Measurements from ENCODE around the gene DPYSL4.

DPYSL4 gene

DNA sequence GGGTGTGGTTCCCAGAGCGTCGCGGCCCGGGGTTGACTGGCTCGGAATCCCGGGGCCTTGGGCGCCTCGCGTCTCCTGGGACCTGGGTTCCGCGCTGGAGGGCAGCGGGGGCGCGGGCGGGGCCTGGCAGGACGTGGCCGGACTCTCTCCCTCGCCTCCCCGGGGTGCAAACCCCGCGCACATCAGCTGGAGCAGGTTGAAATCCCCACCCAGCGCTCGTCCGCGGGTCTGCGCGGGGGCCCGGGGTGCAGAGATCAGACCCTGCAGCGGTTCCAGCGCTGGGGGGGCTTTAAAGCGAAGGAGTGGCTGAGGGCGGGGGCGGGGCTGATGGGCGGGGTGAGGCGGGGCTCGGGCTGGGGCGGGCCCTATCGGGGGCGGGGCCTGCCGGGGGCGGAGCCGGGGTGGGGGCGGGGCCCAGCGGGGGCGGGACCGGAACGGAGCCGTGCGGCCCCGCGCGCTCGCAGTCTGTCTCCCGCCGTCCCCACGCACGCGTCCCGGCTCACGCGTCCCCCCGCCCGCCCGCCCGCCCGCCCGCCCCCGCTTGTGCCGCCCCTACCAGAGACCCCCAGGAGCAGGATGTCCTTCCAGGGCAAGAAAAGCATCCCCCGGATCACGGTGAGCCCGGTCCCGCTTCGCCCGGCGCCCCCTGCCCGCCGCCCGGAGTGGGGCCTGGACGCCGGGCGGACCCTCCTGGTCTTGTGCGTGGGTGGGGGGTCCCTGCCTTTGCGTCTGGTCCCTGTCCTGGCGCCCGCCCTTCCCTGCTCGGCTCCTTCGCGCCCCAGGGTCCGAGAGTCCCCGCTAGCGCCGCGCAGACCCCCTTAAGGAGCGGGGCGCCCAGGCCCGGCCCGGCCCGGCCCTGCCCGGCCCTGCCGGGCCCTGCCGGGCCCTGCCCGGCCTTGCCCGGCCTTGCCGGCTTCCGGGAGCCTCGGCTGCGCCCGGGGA is at the start of gene DPYSL4:
Gene DPYSL4, plus strand, starts transcription at position 461 of the 942 bp plus-strand sequence. Its CDS starts 116 bp downstream, at position 577.
- TF ChIP-seq, protein P1, sequence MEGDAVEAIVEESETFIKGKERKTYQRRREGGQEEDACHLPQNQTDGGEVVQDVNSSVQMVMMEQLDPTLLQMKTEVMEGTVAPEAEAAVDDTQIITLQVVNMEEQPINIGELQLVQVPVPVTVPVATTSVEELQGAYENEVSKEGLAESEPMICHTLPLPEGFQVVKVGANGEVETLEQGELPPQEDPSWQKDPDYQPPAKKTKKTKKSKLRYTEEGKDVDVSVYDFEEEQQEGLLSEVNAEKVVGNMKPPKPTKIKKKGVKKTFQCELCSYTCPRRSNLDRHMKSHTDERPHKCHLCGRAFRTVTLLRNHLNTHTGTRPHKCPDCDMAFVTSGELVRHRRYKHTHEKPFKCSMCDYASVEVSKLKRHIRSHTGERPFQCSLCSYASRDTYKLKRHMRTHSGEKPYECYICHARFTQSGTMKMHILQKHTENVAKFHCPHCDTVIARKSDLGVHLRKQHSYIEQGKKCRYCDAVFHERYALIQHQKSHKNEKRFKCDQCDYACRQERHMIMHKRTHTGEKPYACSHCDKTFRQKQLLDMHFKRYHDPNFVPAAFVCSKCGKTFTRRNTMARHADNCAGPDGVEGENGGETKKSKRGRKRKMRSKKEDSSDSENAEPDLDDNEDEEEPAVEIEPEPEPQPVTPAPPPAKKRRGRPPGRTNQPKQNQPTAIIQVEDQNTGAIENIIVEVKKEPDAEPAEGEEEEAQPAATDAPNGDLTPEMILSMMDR (IDR thresholded peaks at IDR 0.05; ENCODE audit: insufficient read depth, low read depth, low read length, missing control alignments) = no peak
- no peak for DNase-seq (ENCODE audit: low read depth)
- H3K4me3 ChIP-seq (ENCODE audit: low read length) = no peak within 1 kb of the TSS

DNA sequence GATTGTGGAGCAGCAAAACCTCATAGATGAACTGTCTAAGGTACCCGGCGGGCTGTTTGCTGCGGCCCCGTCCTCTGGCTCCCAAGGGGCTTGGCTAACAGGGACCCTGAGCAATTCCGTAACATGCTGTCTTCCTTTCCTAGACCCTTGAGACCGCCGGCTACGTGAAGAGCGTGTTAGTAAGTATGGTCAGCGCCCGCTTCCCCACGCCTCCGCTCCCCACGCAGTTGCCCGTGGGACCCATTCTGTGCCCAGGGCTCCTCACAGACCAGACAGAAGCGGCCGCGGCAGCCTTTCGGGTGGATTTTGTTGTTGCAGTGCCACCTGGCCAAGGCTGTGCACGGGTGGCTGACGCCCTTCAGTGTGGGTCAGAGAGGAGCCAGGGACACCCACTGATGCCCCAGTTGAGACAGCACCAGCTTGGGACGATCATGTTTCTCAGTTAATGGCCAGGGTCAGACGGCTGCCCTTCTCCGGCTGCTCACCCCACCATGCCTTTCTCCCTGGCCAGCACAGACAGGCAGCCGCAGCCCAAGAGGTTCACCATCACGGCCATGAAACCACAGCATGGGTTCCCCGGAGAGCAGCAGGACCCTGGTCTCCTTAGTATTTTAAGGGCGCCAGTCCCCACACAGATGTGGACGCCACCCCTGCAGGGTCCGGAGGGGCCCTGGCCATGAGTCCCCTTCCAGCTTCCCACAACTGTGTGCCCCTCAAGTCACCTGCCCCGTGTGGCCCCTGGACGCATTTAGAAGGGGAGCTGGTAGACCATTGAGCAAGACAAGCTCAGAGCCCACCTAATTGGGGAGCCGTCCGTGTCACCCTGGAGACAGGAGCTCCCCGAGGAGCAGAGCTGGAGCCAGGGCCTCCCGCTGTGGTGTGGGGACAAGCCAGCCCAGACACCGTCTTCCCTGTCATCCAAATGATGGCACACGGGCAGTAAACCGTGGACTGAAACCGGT is 49.4 kb upstream of the DPYSL4 start:
- DNase-seq (ENCODE audit: low read depth) = no peak
- no peak overlapping the region for H3K4me3 ChIP-seq (ENCODE audit: low read length)
- TF ChIP-seq, protein P1 (IDR thresholded peaks at IDR 0.05; ENCODE audit: insufficient read depth, low read depth, low read length, missing control alignments) = no peak

DNA sequence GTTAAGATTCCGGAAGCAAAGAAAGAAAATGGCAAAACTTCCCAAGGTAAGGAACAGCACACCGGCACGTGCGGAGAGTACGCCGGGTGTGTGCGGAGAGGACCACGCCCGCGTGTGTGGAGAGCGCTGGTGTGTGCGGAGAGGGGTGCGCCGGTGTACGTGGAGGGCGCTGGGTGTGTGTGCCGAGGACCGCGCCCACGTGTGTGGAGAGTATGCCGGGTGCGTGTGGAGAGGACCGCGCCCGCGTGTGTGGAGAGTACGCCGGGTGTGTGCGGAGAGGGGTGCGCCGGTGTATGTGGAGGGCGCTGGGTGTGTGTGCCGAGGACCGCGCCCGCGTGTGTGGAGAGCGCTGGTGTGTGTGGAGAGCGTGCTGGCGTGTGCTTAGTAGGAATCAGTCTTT is 48.6 kb upstream of the DPYSL4 start:
- no peak for DNase-seq (ENCODE audit: low read depth)
- H3K4me3 ChIP-seq (ENCODE audit: low read length) = no peak overlapping the region
- TF ChIP-seq, protein P1 (IDR thresholded peaks at IDR 0.05; ENCODE audit: insufficient read depth, low read depth, low read length, missing control alignments) = no peak

DNA sequence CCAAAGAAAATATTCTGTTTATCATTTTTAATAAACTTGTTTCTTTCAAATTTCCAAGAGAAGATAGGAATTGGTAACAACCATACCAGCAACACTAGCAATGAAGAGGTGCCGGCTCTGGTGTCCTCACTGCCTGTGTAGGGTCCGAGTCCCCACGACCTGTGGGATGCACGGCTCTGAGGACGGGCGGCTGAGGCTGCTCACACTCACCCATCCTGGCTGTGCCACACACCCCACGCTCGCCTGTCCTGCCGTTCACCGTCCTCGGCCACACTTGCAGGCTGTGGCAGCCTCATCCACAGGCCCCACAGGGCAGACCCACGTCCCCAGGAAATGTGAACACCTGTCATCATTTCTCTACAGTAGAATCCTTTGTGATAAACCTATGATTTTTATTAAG is 48.2 kb upstream of the DPYSL4 start:
- no peak overlapping the region for H3K4me3 ChIP-seq (ENCODE audit: low read length)
- no peak for DNase-seq (ENCODE audit: low read depth)
- TF ChIP-seq, protein P1 (IDR thresholded peaks at IDR 0.05; ENCODE audit: insufficient read depth, low read depth, low read length, missing control alignments) = no peak

- H3K4me3 ChIP-seq (ENCODE audit: low read length) = no peak overlapping the region
- TF ChIP-seq, protein P1 (IDR thresholded peaks at IDR 0.05; ENCODE audit: insufficient read depth, low read depth, low read length, missing control alignments) = no peak
- no peak for DNase-seq (ENCODE audit: low read depth)
These were observed 47.2 kb upstream of the DPYSL4 start for GRCh38 chr10:132139526-132139925.

GRCh38 chr10:132140167-132140925 is 46.4 kb upstream of the DPYSL4 start:
- no peak for DNase-seq (ENCODE audit: low read depth)

More at GRCh38 chr10:132140167-132140925, 46.4 kb upstream of the DPYSL4 start:
- TF ChIP-seq, protein P1 (IDR thresholded peaks at IDR 0.05; ENCODE audit: insufficient read depth, low read depth, low read length, missing control alignments) = no peak
- no peak overlapping the region for H3K4me3 ChIP-seq (ENCODE audit: low read length)
